Measurements from ENCODE around the gene GLB1L. TPM values are rescaled to one million over a fixed set of nuclear protein-coding genes. Genes with fewer than 3 reads are reported as not detected.

Gene GLB1L
- total RNA-seq, 1 donor from 2014 or later: 11.6 TPM

DNA sequence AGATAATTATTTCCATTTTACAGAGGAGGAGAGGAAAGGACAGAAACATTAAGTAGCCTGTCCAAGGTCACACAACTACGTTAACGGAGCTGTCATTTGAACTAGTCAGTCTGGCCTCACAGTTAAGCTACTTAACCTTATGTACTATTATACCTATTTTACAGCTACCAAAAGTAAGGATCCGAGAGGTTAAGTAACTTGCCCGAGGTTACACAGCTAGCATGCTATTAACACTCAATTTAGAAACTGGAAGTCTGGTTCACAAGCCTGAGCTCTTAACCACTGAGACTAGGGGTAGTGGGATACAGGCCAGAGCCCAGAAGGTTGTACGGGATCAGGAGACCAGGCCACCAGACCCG is 476 bp downstream of the GLB1L start:
- peaks cover 23% of the 10 kb centered on the region for H3K4me1 Mint-ChIP-seq
- no peak for DNase-seq (ENCODE audit: low spot score in 2 of 2, unreplicated experiment in 2 of 2)
- peaks cover 1% of the 10 kb centered on the region for H3K27me3 Mint-ChIP-seq (ENCODE audit: low read depth)
- H3K36me3 Mint-ChIP-seq: no peaks in the 10 kb centered on the region
- no peaks in the 10 kb centered on the region for H3K9me3 Mint-ChIP-seq
- H3K4me3 Mint-ChIP-seq: peak overlapping the region; percentile 91
- TF ChIP-seq, protein P1, sequence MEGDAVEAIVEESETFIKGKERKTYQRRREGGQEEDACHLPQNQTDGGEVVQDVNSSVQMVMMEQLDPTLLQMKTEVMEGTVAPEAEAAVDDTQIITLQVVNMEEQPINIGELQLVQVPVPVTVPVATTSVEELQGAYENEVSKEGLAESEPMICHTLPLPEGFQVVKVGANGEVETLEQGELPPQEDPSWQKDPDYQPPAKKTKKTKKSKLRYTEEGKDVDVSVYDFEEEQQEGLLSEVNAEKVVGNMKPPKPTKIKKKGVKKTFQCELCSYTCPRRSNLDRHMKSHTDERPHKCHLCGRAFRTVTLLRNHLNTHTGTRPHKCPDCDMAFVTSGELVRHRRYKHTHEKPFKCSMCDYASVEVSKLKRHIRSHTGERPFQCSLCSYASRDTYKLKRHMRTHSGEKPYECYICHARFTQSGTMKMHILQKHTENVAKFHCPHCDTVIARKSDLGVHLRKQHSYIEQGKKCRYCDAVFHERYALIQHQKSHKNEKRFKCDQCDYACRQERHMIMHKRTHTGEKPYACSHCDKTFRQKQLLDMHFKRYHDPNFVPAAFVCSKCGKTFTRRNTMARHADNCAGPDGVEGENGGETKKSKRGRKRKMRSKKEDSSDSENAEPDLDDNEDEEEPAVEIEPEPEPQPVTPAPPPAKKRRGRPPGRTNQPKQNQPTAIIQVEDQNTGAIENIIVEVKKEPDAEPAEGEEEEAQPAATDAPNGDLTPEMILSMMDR (IDR thresholded peaks at IDR 0.05; ENCODE audit: unreplicated experiment): no peak
- peak overlapping the region; percentile 97 for H3K27ac Mint-ChIP-seq

DNA sequence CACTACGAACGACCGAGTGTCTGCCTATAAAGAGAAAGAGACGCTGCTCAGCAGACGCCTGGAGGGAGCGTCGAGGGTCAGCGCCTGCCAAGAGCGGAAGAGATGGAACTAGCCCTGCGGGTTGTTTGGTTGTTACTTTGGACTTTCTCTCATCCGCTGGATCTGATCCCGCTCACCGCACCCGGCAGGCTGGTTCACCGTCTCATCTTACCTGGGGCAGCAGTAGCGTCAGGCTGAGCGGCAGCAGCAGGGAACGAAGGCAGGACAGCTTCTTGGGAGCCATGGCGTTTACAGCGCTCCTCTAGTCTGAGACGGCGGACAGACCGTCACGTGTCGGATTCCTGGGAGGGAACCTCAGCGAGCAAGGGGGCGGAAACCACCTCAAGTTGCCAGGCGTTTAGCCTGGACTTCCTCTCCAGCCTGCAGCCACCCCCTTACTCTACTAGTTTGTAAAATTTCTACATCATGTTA is 1.9 kb downstream of the GLB1L start:
- H3K27me3 Mint-ChIP-seq (ENCODE audit: low read depth): no peaks in the 10 kb centered on the region
- DNase-seq (ENCODE audit: low spot score in 2 of 2, unreplicated experiment in 2 of 2): no peak
- no peaks in the 10 kb centered on the region for H3K9me3 Mint-ChIP-seq
- H3K27ac Mint-ChIP-seq: no peak overlapping the region
- peak overlapping the region; percentile 52 for H3K4me3 Mint-ChIP-seq
- H3K36me3 Mint-ChIP-seq: no peaks in the 10 kb centered on the region
- TF ChIP-seq, protein P1 (IDR thresholded peaks at IDR 0.05; ENCODE audit: unreplicated experiment): no peak
- H3K4me1 Mint-ChIP-seq: peaks cover 11% of the 10 kb centered on the region

DNA sequence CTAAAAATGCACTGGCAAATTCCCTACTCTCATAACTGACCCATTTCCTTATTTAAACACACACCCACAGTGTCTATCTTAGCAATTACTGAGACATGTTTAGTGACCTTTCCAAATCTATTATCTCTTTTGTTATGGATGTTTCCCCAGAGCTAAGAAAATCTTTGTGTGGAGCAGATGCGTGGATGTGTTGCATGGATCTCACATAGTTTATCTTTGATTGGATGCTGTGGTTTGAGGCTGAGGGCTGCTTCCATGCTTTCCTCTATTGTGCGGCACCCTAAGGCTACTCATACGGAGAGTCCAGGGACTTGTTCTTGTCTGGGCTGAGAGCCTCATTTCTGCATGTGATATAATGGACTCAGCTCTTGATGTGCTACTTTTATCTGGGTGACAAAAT is 10.9 kb downstream of the GLB1L start:
- Mint-ChIP-seq H3K4me1 (peaks cover 9% of the 10 kb centered on the region), H3K27ac (no peak overlapping the region), H3K36me3 (peaks cover 15% of the 10 kb centered on the region), H3K9me3 (no peaks in the 10 kb centered on the region), H3K27me3 (ENCODE audit: low read depth) (no peaks in the 10 kb centered on the region), H3K4me3 (no peak overlapping the region)
- DNase-seq (ENCODE audit: low spot score in 2 of 2, unreplicated experiment in 2 of 2): no peak
- TF ChIP-seq, protein P1 (IDR thresholded peaks at IDR 0.05; ENCODE audit: unreplicated experiment): no peak

DNA sequence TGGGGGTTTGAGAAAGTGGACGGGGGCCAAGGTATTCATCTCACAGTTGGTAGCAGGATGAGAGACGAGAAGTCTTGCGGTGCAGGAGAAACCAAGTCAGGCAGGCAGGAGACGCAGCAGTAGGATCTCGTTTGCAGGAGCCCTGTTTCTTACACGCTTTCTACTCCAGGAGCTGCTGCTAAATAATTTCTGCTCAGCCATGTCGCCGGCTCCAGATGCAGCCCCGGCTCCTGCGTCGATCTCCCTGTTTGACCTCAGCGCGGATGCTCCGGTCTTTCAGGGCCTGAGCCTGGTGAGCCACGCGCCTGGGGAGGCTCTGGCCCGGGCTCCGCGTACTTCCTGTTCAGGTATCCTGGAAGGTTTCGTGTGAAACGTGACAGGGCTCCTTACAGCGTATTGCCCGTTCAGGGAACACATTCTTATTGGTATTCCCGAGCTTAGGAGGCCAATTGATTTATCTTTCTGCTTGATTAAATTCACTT is 15.1 kb downstream of the GLB1L start:
- H3K27ac Mint-ChIP-seq: peak overlapping the region; percentile 98
- DNase-seq (ENCODE audit: low spot score in 2 of 2, unreplicated experiment in 2 of 2): peak in 1 of 2 experiments; percentile 55
- H3K27me3 Mint-ChIP-seq (ENCODE audit: low read depth): no peaks in the 10 kb centered on the region
- H3K36me3 Mint-ChIP-seq: peaks cover 15% of the 10 kb centered on the region
- peaks cover 23% of the 10 kb centered on the region for H3K4me1 Mint-ChIP-seq
- TF ChIP-seq, protein P1 (IDR thresholded peaks at IDR 0.05; ENCODE audit: unreplicated experiment): no peak
- no peaks in the 10 kb centered on the region for H3K9me3 Mint-ChIP-seq
- peak overlapping the region; percentile 99 for H3K4me3 Mint-ChIP-seq

DNA sequence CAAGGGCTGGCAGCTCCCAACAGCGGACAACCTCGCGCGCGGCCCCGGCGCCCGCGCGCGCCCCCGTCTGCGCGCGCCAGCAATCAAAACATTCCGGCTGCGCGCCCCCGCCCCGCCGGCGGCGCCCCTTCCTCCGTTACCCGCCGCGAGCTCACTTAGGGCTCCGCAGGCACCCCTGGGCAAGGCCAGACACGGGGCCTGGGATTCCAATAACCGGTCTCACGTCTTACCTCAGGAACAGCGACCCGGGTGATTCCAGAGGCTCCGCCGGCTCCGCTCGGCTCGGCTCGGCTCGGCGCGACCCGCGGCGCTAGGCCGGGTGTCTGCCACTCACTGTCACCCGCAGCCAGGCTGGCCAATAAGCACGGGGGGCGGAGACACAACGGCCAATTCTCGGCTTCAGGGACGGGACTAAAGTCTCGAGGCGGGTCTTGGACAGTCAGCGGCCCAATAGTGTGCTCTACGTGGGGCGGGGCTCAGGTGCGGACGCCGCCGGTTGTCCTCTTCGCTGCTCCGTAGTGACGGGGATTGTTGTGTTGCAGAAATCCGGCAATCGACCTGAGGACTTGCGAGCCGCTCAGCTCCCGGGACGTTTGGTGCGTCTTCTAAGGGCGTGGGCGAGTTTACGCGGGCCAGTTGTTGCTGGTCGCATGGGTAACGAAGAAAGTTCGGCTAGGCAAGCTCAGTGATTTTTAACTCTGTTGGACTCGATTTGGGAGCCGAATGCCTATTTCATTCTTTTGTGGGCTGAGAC is 15.8 kb downstream of the GLB1L start, which contains the start of the genes ANKZF1 and ATG9A:
ANKZF1 (plus strand) TSS at position 502 of the 754 bp plus-strand sequence. CDS start 452 bp downstream, outside the sequence.
ATG9A (minus strand) TSS at position 332 of the 754 bp plus-strand sequence. CDS start 1,612 bp downstream, outside the sequence.
- TF ChIP-seq, protein P1 (IDR thresholded peaks at IDR 0.05; ENCODE audit: unreplicated experiment): no peak
- H3K27ac Mint-ChIP-seq: peak within 1 kb of the TSS; percentile 98
- H3K36me3 Mint-ChIP-seq: peaks cover 17% of the 10 kb centered on the region
- no peaks in the 10 kb centered on the region for H3K9me3 Mint-ChIP-seq
- no peaks in the 10 kb centered on the region for H3K27me3 Mint-ChIP-seq (ENCODE audit: low read depth)
- H3K4me1 Mint-ChIP-seq: peaks cover 23% of the 10 kb centered on the region
- peak within 1 kb of the TSS; percentile 99 for H3K4me3 Mint-ChIP-seq
- peak; percentile 93 to 95 for DNase-seq (ENCODE audit: low spot score in 2 of 2, unreplicated experiment in 2 of 2)
